Panc1 (cell line): ENCODE results near the gene MTHFD1L. TPM values are rescaled to one million over a fixed set of nuclear protein-coding genes. Genes with fewer than 3 reads are reported as not detected.

ENCODE experiments used
- ATAC-seq: fragments of 200-7000 bp; cut with Tn5 transposase; 2 replicates; pipeline ENCODE4 v1.9.1; 2020; ENCODE audit warnings: mild to moderate bottlenecking, moderate library complexity
- BruUV-seq: library from RNA; stranded (reverse); fragments of 400-500 nt; replicated peaks from 2 replicates; lab custom pipeline; 2021; lab: Mats Ljungman, UMichigan
- CTCF ChIA-PET: fragments of 300-600 bp; sonication (Branson Sonifier 250); formaldehyde crosslinking; loops from one replicate; lab custom pipeline; 2022; ENCODE audit warnings: antibody characterized with exemption; lab: Charles Lee
- POLR2A ChIA-PET: fragments of 300-600 bp; sonication (Branson Sonifier 250); formaldehyde crosslinking; loops from one replicate; lab custom pipeline; 2022; ENCODE audit warnings: antibody characterized with exemption; lab: Charles Lee
- DNase-seq: peaks from one replicate; pipeline ENCODE4 v3.0.0-alpha.2; 2010; ENCODE audit warnings: low read depth, low spot score
- H3K27ac ChIP-seq: 2 replicates; pipeline ENCODE4 v1.5.1; 2011; ENCODE audit warnings: mild to moderate bottlenecking, low read length, inconsistent platforms
- H3K27me3 ChIP-seq: fragments of 200-500 bp; sonication (Bioruptor generic); 2 replicates; pipeline ENCODE4 v1.6.0; 2014; ENCODE audit warnings: low read length, inconsistent platforms; ENCODE audit not compliant: control insufficient read depth, insufficient read depth
- H3K36me3 ChIP-seq: fragments of 200-500 bp; sonication (Bioruptor generic); 2 replicates; pipeline ENCODE4 v1.5.1; 2014; ENCODE audit warnings: inconsistent platforms, mild to moderate bottlenecking, low read length, moderate library complexity; ENCODE audit not compliant: control insufficient read depth, insufficient read depth
- H3K4me1 ChIP-seq: 2 replicates; pipeline ENCODE4 v1.5.1; 2011; ENCODE audit warnings: inconsistent platforms, mild to moderate bottlenecking, low read length, moderate library complexity; ENCODE audit not compliant: control insufficient read depth, insufficient read depth
- H3K4me3 ChIP-seq, 2 experiments: 2 replicates each; pipeline ENCODE4 v1.5.1; 2011 to 2012; ENCODE audit warnings: low read depth in 2 of 2, low read length in 2 of 2, mild to moderate bottlenecking in 2 of 2, inconsistent platforms in 1 of 2, moderate library complexity in 1 of 2
- H3K9me3 ChIP-seq: fragments of 200-500 bp; sonication (Bioruptor generic); 2 replicates; pipeline ENCODE4 v1.5.1; 2014; ENCODE audit warnings: low read depth, mild to moderate bottlenecking, inconsistent platforms, low read length, moderate library complexity; ENCODE audit not compliant: control insufficient read depth, insufficient read depth
- CTCF ChIP-seq: fragments of 450-650 bp; IDR thresholded peaks from 2 replicates; pipeline ENCODE4 v1.5.1; 2017; ENCODE audit warnings: mild to moderate bottlenecking
- POLR2AphosphoS5 ChIP-seq: IDR thresholded peaks from 2 replicates; pipeline ENCODE4 v1.6.1; 2012; ENCODE audit warnings: mild to moderate bottlenecking, low read depth, low read length, moderate library complexity
- REST ChIP-seq, 2 experiments: IDR thresholded peaks; 2 replicates each; pipeline ENCODE4 v1.6.1; 2011 to 2012; ENCODE audit warnings: low read depth in 2 of 2, control low read depth in 1 of 2, low read length in 1 of 2, mild to moderate bottlenecking in 1 of 2, moderate library complexity in 1 of 2; ENCODE audit not compliant: insufficient read depth in 1 of 2
- SIN3A ChIP-seq: IDR thresholded peaks from 2 replicates; pipeline ENCODE4 v1.6.1; 2012; ENCODE audit warnings: low read depth, mild to moderate bottlenecking, low read length, moderate library complexity, borderline replicate concordance; ENCODE audit not compliant: insufficient read depth
- TCF7L2 ChIP-seq: IDR thresholded peaks from 2 replicates; pipeline ENCODE4 v1.6.1; 2011; ENCODE audit warnings: mild to moderate bottlenecking, low read depth, low read length, inconsistent platforms
- in situ Hi-C: cut with HindIII; loops from 2 replicates; pipeline ENCODE4 v1.10.0; 2016; ENCODE audit warnings: low sequenced_read_pairs, low pct_unique_long_range_greater_than_20kb
- intact Hi-C: fragments of 100-400 bp; cut with micrococcal nuclease; formaldehyde crosslinking; loops from one replicate; pipeline ENCODE4 v1.10.0; 2022; ENCODE audit not compliant: unreplicated experiment
- total RNA-seq: library from RNA; stranded (reverse); gene quantifications from one replicate; pipeline ENCODE4 v1.2.1, GENCODE V29; 2021; ENCODE audit not compliant: unreplicated experiment

The MTHFD1L gene
- total RNA-seq, 1 experiment from 2014 or later, result 76.2 TPM

DNA sequence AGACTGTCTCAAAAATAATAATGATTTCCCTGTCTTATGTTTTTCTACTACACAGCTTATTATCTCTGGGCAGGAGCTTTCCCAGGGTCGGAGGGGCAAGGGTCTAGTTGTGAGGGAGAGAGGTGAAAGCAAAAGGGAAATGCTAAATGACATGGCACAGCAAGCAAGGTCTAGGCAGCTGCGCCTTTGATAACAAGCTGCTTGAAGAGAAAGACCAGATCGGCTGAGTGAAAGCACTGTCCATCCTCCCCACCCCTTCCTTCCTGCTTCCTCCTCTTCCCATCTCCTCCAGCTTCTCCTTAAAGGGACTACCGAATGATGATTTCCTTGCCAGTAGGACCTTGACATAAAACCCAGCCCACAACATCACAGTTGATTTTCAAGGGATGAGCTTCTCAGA is 216.2 kb downstream of the MTHFD1L start:
- Histone ChIP-seq H3K4me1 (peaks cover 8% of the 10 kb centered on the region; the same call in 1 of the 2 replicates), H3K36me3 (no peaks in the 10 kb centered on the region), H3K27me3 (no peaks in the 10 kb centered on the region), H3K9me3 (no peaks in the 10 kb centered on the region; the same call in 1 of the 2 replicates), H3K27ac (peak overlapping the region; percentile 1), H3K4me3 (no peak overlapping the region)
- TF ChIP-seq POLR2AphosphoS5 (no peak), TCF7L2 (no peak), REST (IDR thresholded peaks at IDR 0.05; ENCODE audit: insufficient read depth in 1 of 2, low read depth in 2 of 2, low read length in 1 of 2) (no peak)
- DNase-seq, result no peak
- BruUV-seq, result no TSS peak
- intact Hi-C loops (no loop called here), in situ Hi-C loops (no loop called here)
- no peak for ATAC-seq
- CTCF ChIA-PET, result no interaction called here
- POLR2A ChIA-PET, result no interaction called here

- DNase-seq (no peak), ATAC-seq (peak; percentile 55; the same call in 1 of the 2 replicates)
- BruUV-seq, result no TSS peak
- Histone ChIP-seq H3K36me3 (no peaks in the 10 kb centered on the region), H3K27ac (peak overlapping the region; percentile 1), H3K4me1 (peaks cover 8% of the 10 kb centered on the region; the same call in 1 of the 2 replicates), H3K9me3 (no peaks in the 10 kb centered on the region; the same call in 1 of the 2 replicates), H3K27me3 (no peaks in the 10 kb centered on the region), H3K4me3 (no peak overlapping the region)
- TF ChIP-seq CTCF (no peak), SIN3A (no peak), POLR2AphosphoS5 (no peak), REST (IDR thresholded peaks at IDR 0.05; ENCODE audit: insufficient read depth in 1 of 2, low read depth in 2 of 2, low read length in 1 of 2) (no peak), TCF7L2 (no peak)
- intact Hi-C loops (no loop called here), in situ Hi-C loops (no loop called here)
- ChIA-PET CTCF (no interaction called here), POLR2A (interaction anchor here (0.8 kb wide), 1 partner anchor 15 kb away, joined by 3 read pairs; no protein-coding TSS in a partner anchor)
Measured at GRCh38 chr6:151082079-151082478, 216.6 kb downstream of the MTHFD1L start.
